Skeletal muscle cell (primary cell): ENCODE data around the gene CCR3.
"Not testable (repeated sequence)": the region's sequence is repeated elsewhere in the genome, so short reads cannot be mapped to it uniquely, and the experiment has no call there.

Experiments
- DNase-seq: peaks from one replicate; pipeline ENCODE4 v3.0.0-alpha.2; 2010; ENCODE audit warnings: low read depth
- H3K4me3 ChIP-seq: 2 replicates; pipeline ENCODE4 v1.5.1; 2011; ENCODE audit warnings: low read depth, mild to moderate bottlenecking, control low read depth, low read length, moderate library complexity

The CCR3 gene

GRCh38 chr3:46242120-46242519, at the start of gene CCR3:
Gene CCR3 (plus strand): TSS chr3:46242460. CDS start chr3:46265159, 22,699 bp downstream.
- DNase-seq = no peak

GRCh38 chr3:46192939-46193338, 49.3 kb upstream of the CCR3 start:
- H3K4me3 ChIP-seq = no peak overlapping the region
- DNase-seq = no peak

More at GRCh38 chr3:46242120-46242519, at the start of gene CCR3:
- H3K4me3 ChIP-seq = no peak within 1 kb of the TSS

GRCh38 chr3:46193436-46193835, 48.8 kb upstream of the CCR3 start:
- H3K4me3 ChIP-seq = no peak overlapping the region
- no peak for DNase-seq

GRCh38 chr3:46194868-46195553, 47.2 kb upstream of the CCR3 start:
- H3K4me3 ChIP-seq = no peak overlapping the region
- no peak for DNase-seq

- no peak overlapping the region for H3K4me3 ChIP-seq
- DNase-seq = no peak
Measured at GRCh38 chr3:46196261-46196957, 45.9 kb upstream of the CCR3 start.

GRCh38 chr3:46200211-46200610, 42.0 kb upstream of the CCR3 start:
- DNase-seq = no peak
- no peak overlapping the region for H3K4me3 ChIP-seq

GRCh38 chr3:46200790-46201189, 41.5 kb upstream of the CCR3 start:
- no peak overlapping the region for H3K4me3 ChIP-seq

GRCh38 chr3:46202535-46202934, 39.7 kb upstream of the CCR3 start:
- H3K4me3 ChIP-seq = no peak overlapping the region
- DNase-seq = no peak

More at GRCh38 chr3:46200790-46201189, 41.5 kb upstream of the CCR3 start:
- no peak for DNase-seq

- H3K4me3 ChIP-seq = no peak overlapping the region
- no peak for DNase-seq
Measured at GRCh38 chr3:46203681-46204080, 38.6 kb upstream of the CCR3 start.

GRCh38 chr3:46205286-46205960, 36.8 kb upstream of the CCR3 start:
- DNase-seq = no peak
- H3K4me3 ChIP-seq = no peak overlapping the region

- no peak overlapping the region for H3K4me3 ChIP-seq
Measured at GRCh38 chr3:46206282-46207015, 35.8 kb upstream of the CCR3 start.

GRCh38 chr3:46207514-46207913, 34.7 kb upstream of the CCR3 start:
- not testable (repeated sequence) for H3K4me3 ChIP-seq, DNase-seq

More at GRCh38 chr3:46206282-46207015, 35.8 kb upstream of the CCR3 start:
- DNase-seq = no peak

GRCh38 chr3:46208167-46208704, 34.0 kb upstream of the CCR3 start, which contains the start of gene CCR1:
Gene CCR1 (minus strand): TSS chr3:46208313. CDS start chr3:46204313, 4,000 bp downstream.
- H3K4me3 ChIP-seq = no peak within 1 kb of the TSS
- no peak for DNase-seq

- no peak for DNase-seq
- H3K4me3 ChIP-seq = no peak overlapping the region
Measured at GRCh38 chr3:46209053-46209452, 33.2 kb upstream of the CCR3 start.

- H3K4me3 ChIP-seq = no peak overlapping the region
- DNase-seq = no peak
Measured at GRCh38 chr3:46209746-46210470, 32.4 kb upstream of the CCR3 start.

GRCh38 chr3:46212101-46212500, 30.2 kb upstream of the CCR3 start:
- DNase-seq = no peak
- H3K4me3 ChIP-seq = no peak overlapping the region

- no peak overlapping the region for H3K4me3 ChIP-seq
- no peak for DNase-seq
Measured at GRCh38 chr3:46213201-46213600, 29.1 kb upstream of the CCR3 start.

- DNase-seq = no peak
- no peak overlapping the region for H3K4me3 ChIP-seq
Measured at GRCh38 chr3:46214751-46215352, 27.4 kb upstream of the CCR3 start.
